ENCODE measurements around the gene SS18L1. TPM values are rescaled to one million over a fixed set of nuclear protein-coding genes. Genes with fewer than 3 reads are reported as not detected.

The SS18L1 gene
- total RNA-seq, 1 experiment from 2014 or later = 10.1 TPM

- DNase-seq (ENCODE audit: low read depth) = no peak
These were observed 27.7 kb downstream of the SS18L1 start for GRCh38 chr20:62171245-62171644.

GRCh38 chr20:62172666-62173065, 29.1 kb downstream of the SS18L1 start:
- no peak for DNase-seq (ENCODE audit: low read depth)

DNA sequence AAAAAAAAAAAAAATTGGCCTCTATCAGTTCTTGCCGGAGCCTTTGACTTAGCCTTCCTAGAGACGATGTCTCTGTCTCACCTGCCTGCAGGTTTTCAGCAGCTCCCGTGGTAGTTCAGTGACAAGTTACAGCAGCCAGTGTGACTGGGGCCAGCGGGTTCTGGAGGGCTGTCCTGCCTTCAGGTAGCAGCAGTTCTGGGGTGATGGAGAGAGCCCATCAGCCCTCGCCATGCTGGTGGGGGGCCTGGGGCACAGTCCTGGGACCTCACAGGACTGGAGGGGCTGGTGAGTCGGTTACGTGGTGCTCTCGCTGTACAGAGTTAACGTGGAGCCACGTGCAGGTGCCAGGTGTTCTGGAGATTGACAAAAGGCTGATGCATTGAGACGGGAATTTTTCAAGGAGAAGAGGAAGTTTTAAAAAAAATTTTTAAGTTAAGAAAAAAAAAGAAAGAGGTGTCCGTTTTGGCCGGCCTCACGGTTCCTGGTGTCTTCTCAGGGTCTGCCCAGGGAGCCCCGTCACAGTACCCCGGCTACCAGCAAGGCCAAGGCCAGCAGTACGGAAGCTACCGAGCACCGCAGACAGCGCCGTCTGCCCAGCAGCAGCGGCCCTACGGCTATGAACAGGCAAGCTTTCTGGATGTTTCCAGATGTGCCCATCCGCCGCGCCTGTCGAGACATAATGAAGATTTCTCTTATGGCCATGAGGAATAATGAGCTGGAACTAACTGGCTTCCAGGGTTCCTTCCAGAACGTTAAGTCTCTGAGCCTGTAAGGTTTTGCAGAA, 30.6 kb downstream of the SS18L1 start:
- DNase-seq (ENCODE audit: low read depth) = no peak

DNA sequence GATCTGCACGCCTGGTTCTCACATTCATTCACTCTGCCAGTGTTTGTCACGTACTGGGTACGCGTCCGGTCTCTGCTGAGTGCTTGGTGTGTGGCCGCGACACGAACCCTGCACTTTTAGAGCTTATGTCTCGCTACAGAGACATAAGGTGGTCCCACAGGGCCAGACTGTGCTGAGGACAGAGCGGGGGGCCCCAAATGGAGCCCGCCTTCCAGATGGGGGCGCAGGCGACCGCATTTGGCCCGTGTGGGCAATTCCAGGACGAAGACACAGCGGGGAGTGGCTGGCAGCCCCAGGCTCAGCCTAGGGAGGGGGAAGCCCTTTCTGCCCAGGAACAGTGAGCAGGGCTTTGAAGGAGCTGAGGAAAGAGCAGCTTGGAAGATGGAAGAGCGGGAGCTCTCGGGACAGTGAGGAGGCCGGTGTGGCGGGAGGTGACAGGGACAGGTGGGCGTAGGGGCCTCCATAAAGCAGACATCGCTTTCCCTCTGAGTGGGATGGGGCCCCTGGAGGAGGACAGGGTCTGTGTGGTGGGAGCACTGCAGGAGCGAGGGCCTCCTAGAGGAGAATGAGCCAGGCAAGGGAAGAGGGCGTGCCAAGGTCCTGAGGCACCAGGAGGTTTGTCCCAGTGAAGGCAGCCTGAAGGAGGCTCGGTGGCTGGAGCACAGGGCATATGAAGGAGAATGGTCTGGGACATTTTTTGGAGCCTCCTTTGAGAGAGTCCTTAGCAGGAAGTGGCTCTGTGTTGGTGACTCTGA, 31.5 kb downstream of the SS18L1 start:
- DNase-seq (ENCODE audit: low read depth) = no peak

DNA sequence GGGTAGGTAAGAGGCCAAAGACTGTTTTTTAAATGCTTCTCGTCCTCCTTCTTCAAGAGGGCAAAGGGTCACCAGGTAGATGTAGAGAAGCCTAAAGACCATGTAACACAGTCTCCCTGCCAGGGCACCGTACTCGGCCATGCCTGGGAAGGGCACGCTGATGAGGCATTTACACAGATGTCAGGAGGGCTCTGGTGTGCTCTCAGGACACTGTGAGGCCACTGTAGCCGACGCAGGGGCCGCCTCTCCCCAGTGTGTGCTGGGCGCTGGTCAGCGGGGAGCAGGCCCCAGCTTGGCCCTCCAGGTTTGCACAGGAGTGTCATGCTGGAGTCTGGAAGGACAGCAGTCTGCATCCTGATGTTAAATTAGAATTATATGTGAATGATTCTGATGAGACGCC, 32.1 kb downstream of the SS18L1 start:
- no peak for DNase-seq (ENCODE audit: low read depth)

GRCh38 chr20:62176866-62177265, 33.3 kb downstream of the SS18L1 start:
- DNase-seq (ENCODE audit: low read depth) = no peak

GRCh38 chr20:62177307-62177706, 33.7 kb downstream of the SS18L1 start:
- no peak for DNase-seq (ENCODE audit: low read depth)

GRCh38 chr20:62178316-62179161, 35.0 kb downstream of the SS18L1 start:
- no peak for DNase-seq (ENCODE audit: low read depth)

DNA sequence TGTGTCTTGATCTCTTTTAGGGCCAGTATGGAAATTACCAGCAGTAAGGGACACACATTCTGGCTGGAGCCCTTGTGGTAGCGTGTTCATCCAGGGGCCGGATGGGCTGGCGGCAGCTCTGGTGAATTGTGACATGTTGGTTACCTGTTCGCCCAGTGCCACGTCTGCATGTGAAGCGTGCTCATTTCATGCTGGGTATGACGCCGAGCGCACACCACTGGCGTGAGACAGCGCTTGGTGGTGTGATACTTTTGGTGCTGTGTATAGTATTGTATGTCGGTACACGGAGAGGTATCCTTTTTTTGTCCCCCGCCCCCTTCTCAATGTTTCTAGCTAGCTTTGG, 35.6 kb downstream of the SS18L1 start:
- no peak for DNase-seq (ENCODE audit: low read depth)

- no peak for DNase-seq (ENCODE audit: low read depth)
These were observed 38.2 kb downstream of the SS18L1 start for GRCh38 chr20:62181808-62182207.

- DNase-seq (ENCODE audit: low read depth) = peak; percentile 97
These were observed 39.2 kb downstream of the SS18L1 start, which contains the start of gene MTG2 for GRCh38 chr20:62182469-62183425. Gene MTG2 (plus strand): TSS chr20:62183028. CDS start chr20:62193421, 10,393 bp downstream.

DNA sequence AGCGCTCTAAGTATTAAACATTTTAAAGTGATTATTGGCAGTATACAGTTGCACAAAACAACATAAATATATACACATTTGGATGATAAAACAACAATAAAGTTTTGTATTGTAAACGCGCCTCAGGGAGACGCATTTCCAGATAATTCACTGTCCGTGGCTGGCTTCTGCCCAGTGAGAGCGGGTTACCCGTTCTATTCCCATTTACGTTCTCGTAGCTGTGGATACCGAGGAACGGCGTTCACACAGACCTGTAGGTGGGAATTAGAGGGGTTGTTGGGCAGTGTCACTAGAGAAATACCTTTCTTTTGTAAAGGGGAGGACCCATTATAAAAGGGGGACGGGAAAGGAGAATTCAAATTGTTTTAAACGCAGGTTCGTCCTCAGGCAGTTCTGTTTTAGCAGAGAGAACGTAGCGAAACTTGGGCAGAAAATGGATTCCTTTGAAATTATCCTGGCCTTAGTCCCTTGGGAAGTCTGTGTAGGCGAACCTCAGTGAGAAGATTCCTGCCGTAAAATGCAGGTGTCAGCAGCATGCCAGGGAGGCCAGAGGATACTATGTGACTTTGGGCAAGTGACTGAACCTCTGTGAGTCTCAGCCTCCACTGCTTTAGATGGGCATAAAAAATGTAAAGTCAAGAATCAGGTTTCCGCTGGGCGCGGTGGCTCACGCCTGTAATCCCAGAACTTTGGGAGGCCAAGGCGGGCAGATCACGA, 40.0 kb downstream of the SS18L1 start:
- no peak for DNase-seq (ENCODE audit: low read depth)

- no peak for DNase-seq (ENCODE audit: low read depth)
These were observed 42.5 kb downstream of the SS18L1 start for GRCh38 chr20:62186096-62186426.

- no peak for DNase-seq (ENCODE audit: low read depth)
These were observed 43.6 kb downstream of the SS18L1 start for GRCh38 chr20:62186887-62187866.

GRCh38 chr20:62190639-62191411, 47.3 kb downstream of the SS18L1 start:
- DNase-seq (ENCODE audit: low read depth) = no peak

DNA sequence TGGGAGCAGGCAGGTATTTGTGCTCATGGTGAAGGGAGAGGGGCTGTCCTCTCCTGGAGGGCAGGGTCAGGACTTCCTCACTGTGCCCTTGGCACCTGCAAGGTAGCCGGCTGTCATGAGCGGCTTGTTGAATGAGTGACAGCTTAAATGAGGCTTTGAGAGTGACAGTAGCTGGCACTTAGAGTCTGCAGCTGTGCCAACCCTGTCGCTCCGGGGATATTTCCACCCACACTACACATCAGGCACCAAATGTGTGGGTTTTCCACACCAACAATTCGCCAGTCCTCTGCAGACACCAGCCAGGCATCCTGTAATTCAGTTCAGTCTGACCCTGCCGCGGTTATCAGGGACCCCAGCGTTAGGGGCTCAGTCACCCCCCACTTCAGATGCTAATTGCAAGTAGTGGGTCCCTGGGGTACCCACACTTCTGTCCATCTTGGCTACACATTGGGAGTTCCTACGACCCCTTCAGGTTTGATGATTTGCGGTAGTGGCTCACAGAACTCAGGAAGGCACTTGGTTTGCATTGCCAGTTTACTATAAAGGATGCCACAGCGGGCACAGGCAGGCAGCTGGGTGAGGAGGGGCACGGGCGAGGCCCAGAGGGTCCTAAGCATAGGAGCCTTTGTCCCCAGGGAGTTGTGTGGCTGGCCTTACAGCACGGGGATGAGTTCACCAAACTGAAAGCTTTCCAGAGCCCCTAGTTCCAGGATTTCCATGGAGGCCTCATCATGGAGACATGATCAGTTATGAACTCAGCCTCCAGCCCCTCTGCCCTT, 48.4 kb downstream of the SS18L1 start:
- DNase-seq (ENCODE audit: low read depth) = no peak

GRCh38 chr20:62192635-62193034, 49.1 kb downstream of the SS18L1 start:
- no peak for DNase-seq (ENCODE audit: low read depth)
